ENCODE data around the gene TCF7L2.

Gene TCF7L2

DNA sequence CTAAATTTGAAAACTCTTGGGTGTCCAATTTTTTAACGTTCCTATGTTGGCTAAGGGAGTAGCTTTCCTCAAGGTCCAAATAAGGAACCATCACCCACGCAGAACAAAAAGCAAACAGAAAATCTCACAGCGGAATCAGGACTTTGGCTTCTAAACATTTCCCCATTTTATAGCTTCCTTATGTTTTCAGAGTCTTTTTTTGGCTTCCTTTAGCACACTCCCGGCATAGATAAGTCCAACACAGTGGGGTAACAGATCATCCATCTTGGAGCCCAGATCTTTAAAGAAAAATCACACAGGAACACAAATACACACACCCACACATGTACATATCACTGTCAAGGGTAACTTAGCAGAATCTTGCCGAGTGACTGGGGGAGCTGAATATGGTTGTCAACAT lies 4.2 kb upstream of the TCF7L2 start:
- TF ChIP-seq POLR2AphosphoS5 (IDR thresholded peaks at IDR 0.05; ENCODE audit: low read depth, low read length) (no peak), REST (IDR thresholded peaks at IDR 0.05; ENCODE audit: insufficient read depth in 1 of 2, low read depth in 2 of 2, low read length in 2 of 2) (no peak), FOXP2 (optimal IDR thresholded peaks at IDR 0.05; ENCODE audit: borderline replicate concordance, extremely low read depth, extremely low read length, insufficient read depth) (no peak), TAF1 (IDR thresholded peaks at IDR 0.05; ENCODE audit: borderline replicate concordance, insufficient read depth, low read length) (no peak), SIN3A (IDR thresholded peaks at IDR 0.05; ENCODE audit: borderline replicate concordance, insufficient read depth, low read length) (no peak)

GRCh38 chr10:112946649-112947048 lies 3.4 kb upstream of the TCF7L2 start:
- TF ChIP-seq REST (IDR thresholded peaks at IDR 0.05; ENCODE audit: insufficient read depth in 1 of 2, low read depth in 2 of 2, low read length in 2 of 2) (no peak), SIN3A (IDR thresholded peaks at IDR 0.05; ENCODE audit: borderline replicate concordance, insufficient read depth, low read length) (no peak), FOXP2 (optimal IDR thresholded peaks at IDR 0.05; ENCODE audit: borderline replicate concordance, extremely low read depth, extremely low read length, insufficient read depth) (no peak), TAF1 (IDR thresholded peaks at IDR 0.05; ENCODE audit: borderline replicate concordance, insufficient read depth, low read length) (no peak), POLR2AphosphoS5 (IDR thresholded peaks at IDR 0.05; ENCODE audit: low read depth, low read length) (no peak)

DNA sequence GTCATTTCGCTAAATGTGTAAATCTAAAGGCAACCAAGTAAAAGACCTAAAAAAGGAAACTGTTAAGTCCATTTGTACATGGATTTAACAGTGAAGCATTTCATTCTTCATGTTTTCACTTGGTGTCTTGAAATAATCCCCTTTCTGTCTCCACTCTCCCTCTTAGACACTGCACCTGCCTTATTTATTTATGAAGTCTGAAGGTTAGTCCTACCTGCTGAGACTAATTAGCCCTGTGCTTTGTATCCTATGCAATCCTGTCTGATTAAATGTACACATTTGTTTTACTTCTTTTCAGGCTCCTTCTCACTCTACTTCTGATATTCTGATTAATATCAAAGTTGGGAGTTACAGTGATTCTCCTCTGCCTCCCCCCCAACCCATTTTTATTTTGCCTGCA lies 1.9 kb upstream of the TCF7L2 start:
- TF ChIP-seq POLR2AphosphoS5 (IDR thresholded peaks at IDR 0.05; ENCODE audit: low read depth, low read length), result no peak
- TF ChIP-seq REST (IDR thresholded peaks at IDR 0.05; ENCODE audit: insufficient read depth in 1 of 2, low read depth in 2 of 2, low read length in 2 of 2), result no peak
- no peak for TF ChIP-seq TAF1 (IDR thresholded peaks at IDR 0.05; ENCODE audit: borderline replicate concordance, insufficient read depth, low read length)
- no peak for TF ChIP-seq FOXP2 (optimal IDR thresholded peaks at IDR 0.05; ENCODE audit: borderline replicate concordance, extremely low read depth, extremely low read length, insufficient read depth)
- TF ChIP-seq SIN3A (IDR thresholded peaks at IDR 0.05; ENCODE audit: borderline replicate concordance, insufficient read depth, low read length), result no peak

GRCh38 chr10:112949143-112949823 lies 764 bp upstream of the TCF7L2 start:
- TF ChIP-seq FOXP2 (optimal IDR thresholded peaks at IDR 0.05; ENCODE audit: borderline replicate concordance, extremely low read depth, extremely low read length, insufficient read depth), result no peak
- peak; percentile 36; the same call in 1 of the 2 replicates for TF ChIP-seq TAF1 (IDR thresholded peaks at IDR 0.05; ENCODE audit: borderline replicate concordance, insufficient read depth, low read length)
- 0 out of 2 replicates have a peak, but pooled peaks have one; percentile 35 for TF ChIP-seq SIN3A (IDR thresholded peaks at IDR 0.05; ENCODE audit: borderline replicate concordance, insufficient read depth, low read length)

GRCh38 chr10:112950714-112951358 lies 789 bp downstream of the TCF7L2 start:
- TF ChIP-seq POLR2AphosphoS5 (IDR thresholded peaks at IDR 0.05; ENCODE audit: low read depth, low read length), result 0 out of 2 replicates have a peak, but pooled peaks have one; percentile 6
- no peak for TF ChIP-seq FOXP2 (optimal IDR thresholded peaks at IDR 0.05; ENCODE audit: borderline replicate concordance, extremely low read depth, extremely low read length, insufficient read depth)
- TF ChIP-seq SIN3A (IDR thresholded peaks at IDR 0.05; ENCODE audit: borderline replicate concordance, insufficient read depth, low read length), result peak; percentile 39; the same call in 1 of the 2 replicates
- no peak for TF ChIP-seq TAF1 (IDR thresholded peaks at IDR 0.05; ENCODE audit: borderline replicate concordance, insufficient read depth, low read length)

Measured in PFSK-1 (cell line).